Subcutaneous abdominal adipose tissue (tissue), 5 donors: ENCODE results near the gene ATXN7L2.

Experiments used
- H3K27ac ChIP-seq: one replicate; pipeline ENCODE4 v1.7.0; 2013; ENCODE audit warnings: low read depth, mild to moderate bottlenecking, inconsistent platforms, low read length, moderate library complexity
- H3K27me3 ChIP-seq, 5 donors: one replicate each; pipeline ENCODE4 v1.7.0; 2013; ENCODE audit warnings: low read length in 5 of 5, inconsistent platforms in 1 of 5; ENCODE audit not compliant: control insufficient read depth in 5 of 5, insufficient read depth in 4 of 5
- H3K36me3 ChIP-seq, 5 donors: one replicate each; pipeline ENCODE4 v1.7.0; 2013; ENCODE audit warnings: low read length in 5 of 5; ENCODE audit not compliant: control insufficient read depth in 5 of 5, insufficient read depth in 5 of 5
- H3K4me1 ChIP-seq, 5 donors: one replicate each; pipeline ENCODE4 v1.7.0; 2013; ENCODE audit warnings: low read length in 5 of 5, mild to moderate bottlenecking in 3 of 5, moderate library complexity in 1 of 5; ENCODE audit not compliant: control insufficient read depth in 5 of 5, insufficient read depth in 5 of 5
- H3K4me3 ChIP-seq, 5 donors: one replicate each; pipeline ENCODE4 v1.7.0; 2013; ENCODE audit warnings: low read length in 5 of 5, low read depth in 1 of 5
- H3K9ac ChIP-seq, 5 donors: one replicate each; pipeline ENCODE4 v1.7.0; 2013; ENCODE audit warnings: low read length in 5 of 5, mild to moderate bottlenecking in 4 of 5, moderate library complexity in 3 of 5
- H3K9me3 ChIP-seq, 5 donors: one replicate each; pipeline ENCODE4 v1.7.0; 2013; ENCODE audit warnings: low read length in 5 of 5; ENCODE audit not compliant: control insufficient read depth in 5 of 5
- donor health status: healthy.
- donor health status: healthy.
- donor health status: healthy.
- donor health status: healthy.
- donor health status: healthy.

The ATXN7L2 gene

DNA sequence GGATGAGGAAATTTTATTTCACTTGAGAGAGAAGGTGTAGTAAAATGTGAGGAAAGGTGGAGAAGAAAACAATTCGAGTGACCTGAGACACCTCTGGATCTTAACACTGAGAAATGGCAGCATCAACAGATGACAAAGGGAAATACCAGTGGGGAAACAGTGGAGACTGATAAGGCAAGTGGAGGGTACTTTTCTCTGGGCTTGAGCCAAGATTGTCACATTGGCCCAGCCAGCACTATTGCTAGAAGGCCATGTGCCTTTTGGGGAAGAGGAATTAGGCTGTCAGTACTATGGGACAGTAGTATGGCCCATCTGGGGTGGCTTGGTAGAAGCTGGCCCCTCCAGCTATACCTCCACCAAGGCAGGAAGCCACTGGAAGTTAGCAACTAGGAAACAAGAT is 9.0 kb upstream of the ATXN7L2 start:
- peaks cover 0 to 3% (median 0%) of the 10 kb centered on the region in 5 donors for H3K36me3 ChIP-seq
- H3K27me3 ChIP-seq, result peaks cover 0 to 20% (median 0%) of the 10 kb centered on the region in 5 donors
- peaks cover 0 to 1% (median 0%) of the 10 kb centered on the region in 5 donors for H3K4me1 ChIP-seq
- H3K27ac ChIP-seq, result no peak overlapping the region
- H3K4me3 ChIP-seq, result no peak overlapping the region
- no peak overlapping the region for H3K9ac ChIP-seq
- no peaks in the 10 kb centered on the region for H3K9me3 ChIP-seq

DNA sequence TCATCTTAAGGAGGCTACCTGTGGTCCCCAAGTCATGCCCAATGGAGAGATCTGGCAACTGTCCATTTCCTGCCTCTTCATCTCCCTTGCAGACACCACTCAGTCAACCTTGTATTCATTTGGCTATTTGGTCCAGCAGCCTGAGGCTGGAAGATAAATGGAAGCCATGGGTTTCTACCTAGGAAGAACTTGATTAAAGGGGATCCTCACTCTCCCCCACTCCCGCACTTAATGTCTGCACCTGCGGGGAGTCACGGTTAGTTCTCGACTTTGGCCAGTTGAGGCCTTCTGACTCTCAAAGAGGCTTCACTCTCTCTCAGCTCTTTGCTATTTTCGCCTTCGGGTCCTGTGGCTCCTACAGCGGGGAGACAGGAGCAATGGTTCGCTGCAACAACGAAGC is 8.4 kb upstream of the ATXN7L2 start:
- H3K4me3 ChIP-seq, result no peak overlapping the region
- peaks cover 0 to 7% (median 0%) of the 10 kb centered on the region in 5 donors for H3K36me3 ChIP-seq
- no peaks in the 10 kb centered on the region for H3K9me3 ChIP-seq
- H3K27ac ChIP-seq, result no peak overlapping the region
- H3K27me3 ChIP-seq, result peaks cover 0 to 17% (median 0%) of the 10 kb centered on the region in 5 donors
- no peak overlapping the region for H3K9ac ChIP-seq
- peaks cover 0 to 1% (median 0%) of the 10 kb centered on the region in 5 donors for H3K4me1 ChIP-seq

DNA sequence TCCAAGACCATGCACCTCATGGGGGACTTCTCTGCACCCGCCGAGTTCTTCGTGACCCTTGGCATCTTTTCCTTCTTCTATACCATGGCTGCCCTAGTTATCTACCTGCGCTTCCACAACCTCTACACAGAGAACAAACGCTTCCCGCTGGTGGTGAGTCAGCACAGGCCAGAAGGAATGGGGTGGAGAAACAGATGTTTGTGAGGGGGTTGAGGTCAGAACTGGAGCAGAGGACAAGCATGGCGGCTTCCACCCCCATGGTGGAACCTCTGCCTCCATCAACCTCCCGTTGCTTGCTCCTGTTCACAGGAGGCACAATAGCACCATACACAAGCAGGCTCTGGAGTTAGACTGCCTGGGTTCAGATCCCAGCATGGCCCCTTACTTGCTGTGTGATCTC is 6.9 kb upstream of the ATXN7L2 start:
- H3K27ac ChIP-seq, result no peak overlapping the region
- H3K27me3 ChIP-seq, result peaks cover 0 to 10% (median 0%) of the 10 kb centered on the region in 5 donors
- H3K36me3 ChIP-seq, result peaks cover 0 to 7% (median 0%) of the 10 kb centered on the region in 5 donors
- H3K9me3 ChIP-seq, result no peaks in the 10 kb centered on the region
- H3K4me3 ChIP-seq, result no peak overlapping the region
- H3K4me1 ChIP-seq, result peaks cover 0 to 1% (median 0%) of the 10 kb centered on the region in 5 donors
- H3K9ac ChIP-seq, result no peak overlapping the region

DNA sequence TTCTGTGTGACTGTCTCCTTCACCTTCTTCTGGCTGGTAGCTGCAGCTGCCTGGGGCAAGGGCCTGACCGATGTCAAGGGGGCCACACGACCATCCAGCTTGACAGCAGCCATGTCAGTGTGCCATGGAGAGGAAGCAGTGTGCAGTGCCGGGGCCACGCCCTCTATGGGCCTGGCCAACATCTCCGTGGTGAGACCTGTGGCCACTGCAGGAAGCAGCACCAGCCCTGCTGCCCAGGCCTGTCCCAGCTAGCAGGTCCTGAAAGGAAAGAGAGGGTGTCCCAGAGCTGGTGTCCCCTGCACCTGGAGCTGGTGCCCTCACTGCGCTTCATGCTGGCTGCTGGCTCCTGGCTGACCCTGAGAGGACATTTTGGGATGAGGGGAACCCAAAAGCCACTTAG is 5.9 kb upstream of the ATXN7L2 start:
- peaks cover under 1 to 1% (median 1%) of the 10 kb centered on the region in 5 donors for H3K4me1 ChIP-seq
- no peak overlapping the region for H3K9ac ChIP-seq
- H3K4me3 ChIP-seq, result no peak overlapping the region

DNA sequence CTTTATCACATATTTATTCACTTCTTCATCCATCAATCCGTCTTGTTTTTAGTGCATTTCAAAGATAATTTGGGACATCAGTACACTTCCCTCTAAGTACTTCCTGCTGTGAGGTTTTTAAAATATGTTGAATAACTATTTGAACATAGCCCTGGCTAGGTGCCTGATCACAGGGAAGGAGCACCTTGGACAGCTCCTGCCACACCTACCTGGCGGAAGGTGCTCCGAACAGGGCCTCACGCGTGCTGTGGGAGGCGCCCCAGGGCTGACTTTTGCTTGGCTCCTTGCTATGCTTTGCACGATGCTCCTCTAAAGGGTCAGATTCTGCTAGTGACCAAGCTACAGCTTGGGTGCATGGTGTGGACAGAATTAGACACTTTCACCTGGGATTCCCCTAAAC is 4.9 kb upstream of the ATXN7L2 start:
- no peak overlapping the region for H3K9ac ChIP-seq
- H3K4me1 ChIP-seq, result peaks cover 1 to 9% (median 8%) of the 10 kb centered on the region in 5 donors
- H3K27ac ChIP-seq, result no peak overlapping the region
- no peaks in the 10 kb centered on the region for H3K9me3 ChIP-seq
- peaks cover 0 to 10% (median 0%) of the 10 kb centered on the region in 5 donors for H3K27me3 ChIP-seq
- peaks cover 0 to 7% (median 0%) of the 10 kb centered on the region in 5 donors for H3K36me3 ChIP-seq
- no peak overlapping the region for H3K4me3 ChIP-seq

More for the DNA sequence above, 5.9 kb upstream of the ATXN7L2 start:
- Histone ChIP-seq H3K27ac (no peak overlapping the region), H3K9me3 (no peaks in the 10 kb centered on the region), H3K36me3 (peaks cover 0 to 7% (median 0%) of the 10 kb centered on the region in 5 donors), H3K27me3 (peaks cover 0 to 10% (median 0%) of the 10 kb centered on the region in 5 donors)

DNA sequence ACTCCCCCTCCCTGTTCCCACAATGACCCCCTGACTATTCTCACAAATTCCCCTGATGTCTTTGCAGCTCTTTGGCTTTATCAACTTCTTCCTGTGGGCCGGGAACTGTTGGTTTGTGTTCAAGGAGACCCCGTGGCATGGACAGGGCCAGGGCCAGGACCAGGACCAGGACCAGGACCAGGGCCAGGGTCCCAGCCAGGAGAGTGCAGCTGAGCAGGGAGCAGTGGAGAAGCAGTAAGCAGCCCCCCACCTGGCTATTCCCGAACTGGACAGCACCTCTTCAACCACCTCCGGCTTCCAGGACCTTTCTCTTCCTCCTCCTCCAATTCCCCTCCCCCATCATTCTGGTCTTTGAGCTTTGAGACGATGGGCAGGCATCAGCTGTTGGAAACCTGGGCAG is 4.4 kb upstream of the ATXN7L2 start:
- Histone ChIP-seq H3K9ac (no peak overlapping the region), H3K9me3 (no peaks in the 10 kb centered on the region), H3K27me3 (peaks cover 0 to 10% (median 0%) of the 10 kb centered on the region in 5 donors), H3K4me3 (no peak overlapping the region), H3K27ac (no peak overlapping the region), H3K36me3 (peaks cover 0 to 7% (median 0%) of the 10 kb centered on the region in 5 donors), H3K4me1 (peaks cover 1 to 12% (median 11%) of the 10 kb centered on the region in 5 donors)

DNA sequence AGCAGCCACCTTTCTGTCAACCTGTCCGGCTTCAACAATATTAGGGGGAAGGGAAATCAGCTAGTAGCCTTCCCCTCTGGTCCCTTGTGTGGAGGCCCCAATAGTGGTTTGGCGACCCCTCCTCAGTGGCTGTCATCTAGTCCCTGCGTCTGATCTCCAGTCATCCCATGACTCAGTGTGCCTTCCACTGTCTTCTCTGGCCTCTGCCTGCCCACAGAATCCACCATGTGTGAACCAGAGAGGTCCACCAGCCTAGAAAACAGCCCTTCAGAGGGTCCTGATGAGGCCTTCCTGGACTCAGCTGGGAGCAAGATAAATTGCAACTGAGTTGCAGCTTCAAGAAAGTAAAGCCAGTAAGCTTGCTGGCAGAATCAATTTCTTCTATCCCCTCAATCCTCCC is 3.8 kb upstream of the ATXN7L2 start:
- Histone ChIP-seq H3K36me3 (peaks cover 0 to 7% (median 0%) of the 10 kb centered on the region in 5 donors), H3K9ac (no peak overlapping the region), H3K4me3 (no peak overlapping the region), H3K4me1 (peaks cover 4 to 18% (median 17%) of the 10 kb centered on the region in 5 donors), H3K27ac (no peak overlapping the region), H3K27me3 (peaks cover 0 to 10% (median 0%) of the 10 kb centered on the region in 5 donors), H3K9me3 (no peaks in the 10 kb centered on the region)

DNA sequence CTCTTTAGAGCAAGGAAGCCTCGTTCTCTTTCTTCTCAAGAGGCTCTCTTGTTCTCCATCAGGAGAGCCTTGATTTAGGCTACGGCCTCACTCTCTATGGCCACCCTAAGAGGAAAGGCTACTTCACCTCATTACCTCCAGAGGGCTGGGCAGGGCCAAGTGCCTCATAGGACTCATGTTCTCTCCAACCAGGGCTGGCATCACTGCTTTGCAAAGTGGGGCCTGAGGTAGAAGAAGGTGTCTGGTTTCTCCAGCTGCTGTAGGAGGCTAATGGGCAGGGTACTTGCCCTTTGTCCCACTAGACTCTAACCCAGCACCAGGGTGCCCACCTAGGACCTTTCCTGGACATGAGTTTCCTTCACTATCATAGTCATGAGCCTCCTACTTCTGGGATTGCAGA is 2.1 kb upstream of the ATXN7L2 start:
- no peak overlapping the region for H3K9ac ChIP-seq
- peaks cover 0 to 10% (median 0%) of the 10 kb centered on the region in 5 donors for H3K27me3 ChIP-seq
- H3K9me3 ChIP-seq, result no peaks in the 10 kb centered on the region
- no peak overlapping the region for H3K27ac ChIP-seq
- peaks cover 4 to 19% (median 18%) of the 10 kb centered on the region in 5 donors for H3K4me1 ChIP-seq
- no peak overlapping the region for H3K4me3 ChIP-seq
- H3K36me3 ChIP-seq, result peaks cover 0 to 12% (median 0%) of the 10 kb centered on the region in 5 donors

DNA sequence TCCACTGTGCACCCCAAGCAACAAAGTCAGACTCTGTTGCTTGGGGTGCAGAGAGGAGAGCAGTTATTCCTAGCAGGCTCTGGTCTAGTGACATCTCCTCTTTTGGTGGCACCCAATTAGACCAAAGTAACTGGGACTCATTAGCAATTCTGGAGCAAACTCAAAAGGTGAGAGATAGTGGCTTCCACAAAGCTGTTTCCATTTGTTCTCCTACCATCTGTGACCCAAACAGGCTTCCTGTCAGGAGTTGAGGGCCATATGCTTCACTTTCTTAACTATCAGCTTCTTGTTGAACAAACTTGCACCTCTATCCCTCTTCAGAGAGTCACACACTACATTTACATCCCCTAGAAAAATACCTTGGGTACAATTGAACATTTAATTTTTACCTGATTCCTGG is 1.5 kb upstream of the ATXN7L2 start:
- peaks cover 0 to 7% (median 0%) of the 10 kb centered on the region in 5 donors for H3K27me3 ChIP-seq
- H3K9me3 ChIP-seq, result no peaks in the 10 kb centered on the region
- H3K4me1 ChIP-seq, result peaks cover 3 to 19% (median 18%) of the 10 kb centered on the region in 5 donors
- no peak overlapping the region for H3K27ac ChIP-seq
- no peak overlapping the region for H3K4me3 ChIP-seq
- H3K9ac ChIP-seq, result no peak overlapping the region
- peaks cover 0 to 14% (median 0%) of the 10 kb centered on the region in 5 donors for H3K36me3 ChIP-seq

DNA sequence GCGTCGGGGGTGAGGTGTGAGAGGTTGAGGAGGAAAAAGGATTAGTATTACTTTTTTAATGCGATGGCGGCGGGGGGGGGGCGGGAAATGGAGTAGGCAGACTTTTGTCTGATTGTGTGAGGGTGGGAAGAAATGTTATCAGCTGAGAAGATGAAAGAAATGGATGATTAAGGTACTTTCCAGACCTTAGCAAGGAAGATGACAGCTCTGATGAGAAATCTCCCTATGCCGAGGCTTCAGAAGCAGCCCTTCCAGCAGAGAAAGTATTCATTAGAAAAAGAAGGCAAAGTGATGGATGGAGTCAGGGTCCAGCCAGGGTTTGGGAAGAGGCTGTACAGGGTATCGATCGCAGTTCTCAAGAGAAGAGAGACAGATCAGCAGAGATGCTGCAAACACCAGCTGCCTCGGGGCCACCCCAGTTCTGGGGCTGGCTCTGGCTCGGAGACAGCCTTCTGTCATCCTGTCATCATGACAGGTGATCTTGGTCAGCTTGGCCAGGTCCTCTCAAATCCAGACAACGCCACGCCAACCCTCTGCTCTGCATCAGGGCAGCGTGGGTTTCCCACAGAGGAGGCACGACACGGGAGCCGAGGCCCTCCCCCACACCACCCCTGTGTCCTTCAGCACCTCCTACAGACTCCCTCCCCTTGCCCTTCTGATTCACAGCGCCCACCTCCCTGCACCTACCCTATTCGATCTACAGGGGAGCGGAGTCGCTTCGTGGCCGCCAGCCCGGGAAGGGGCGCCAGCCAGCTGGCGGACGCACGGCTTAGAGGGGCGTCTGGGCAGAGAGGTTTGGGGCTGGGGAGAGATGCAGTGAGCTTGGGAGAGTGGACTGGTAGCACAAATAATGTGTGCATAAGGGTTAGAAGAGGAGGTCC is 674 bp upstream of the ATXN7L2 start:
- peaks cover 3 to 19% (median 18%) of the 10 kb centered on the region in 5 donors for H3K4me1 ChIP-seq
- H3K9me3 ChIP-seq, result no peaks in the 10 kb centered on the region
- H3K27ac ChIP-seq, result no peak overlapping the region
- H3K27me3 ChIP-seq, result no peaks in the 10 kb centered on the region
- H3K36me3 ChIP-seq, result peaks cover 0 to 21% (median 0%) of the 10 kb centered on the region in 5 donors
- peak overlapping the region in 3 of 5 donors; percentile 27 to 62 (median 51) for H3K9ac ChIP-seq
- peak overlapping the region; percentile 69 to 86 (median 74) for H3K4me3 ChIP-seq
